Right atrium auricular region (tissue), 2 donors: Measurements from ENCODE around the gene RGS6. TPM values are rescaled to one million over a fixed set of nuclear protein-coding genes. Genes with fewer than 3 reads are reported as not detected.

Experiments
- DNase-seq: peaks from one replicate; pipeline ENCODE4 v3.0.0-alpha.2; 2019; ENCODE audit warnings: low spot score
- H3K27ac ChIP-seq, 2 donors: fragments of 200-600 bp; sonication (generic); 1 replicate in 1 of 2; 2 replicates in 1 of 2; pipeline ENCODE4 v1.5.1; 2016 to 2019
- H3K27me3 ChIP-seq, 2 donors: fragments of 200-600 bp; sonication (generic); one replicate each; pipeline versions ENCODE4 v1.5.1 to v1.6.0; 2017 to 2019
- H3K36me3 ChIP-seq: fragments of 200-600 bp; sonication (generic); one replicate; pipeline ENCODE4 v1.5.1; 2016
- H3K4me1 ChIP-seq, 2 donors: fragments of 200-600 bp; sonication (generic); one replicate each; pipeline versions ENCODE4 v1.5.1 to v1.6.0; 2017 to 2019
- H3K4me3 ChIP-seq, 2 donors: fragments of 200-600 bp; sonication (generic); 1 replicate in 1 of 2; 2 replicates in 1 of 2; pipeline ENCODE4 v1.5.1; 2017 to 2019; ENCODE audit warnings: mild to moderate bottlenecking in 1 of 2, moderate library complexity in 1 of 2
- H3K9me3 ChIP-seq, 2 donors: fragments of 200-600 bp; sonication (generic); one replicate each; pipeline ENCODE4 v1.5.1; 2019
- total RNA-seq, 2 donors: library from RNA; depleted of rRNA; stranded (reverse); fragments of >200 nt; gene quantifications; one replicate each; pipeline ENCODE4 v1.1.0, GENCODE V29; 2016
- TF ChIP-seq, protein P1 (sequence below), 2 donors: fragments of 200-600 bp; sonication (generic); IDR thresholded peaks; one replicate each; pipeline ENCODE4 v1.5.1; 2019; ENCODE audit warnings: antibody characterized with exemption in 2 of 2

RGS6 gene
- total RNA-seq, 2 donors from 2014 or later, result 12.1 to 13.1 TPM

DNA sequence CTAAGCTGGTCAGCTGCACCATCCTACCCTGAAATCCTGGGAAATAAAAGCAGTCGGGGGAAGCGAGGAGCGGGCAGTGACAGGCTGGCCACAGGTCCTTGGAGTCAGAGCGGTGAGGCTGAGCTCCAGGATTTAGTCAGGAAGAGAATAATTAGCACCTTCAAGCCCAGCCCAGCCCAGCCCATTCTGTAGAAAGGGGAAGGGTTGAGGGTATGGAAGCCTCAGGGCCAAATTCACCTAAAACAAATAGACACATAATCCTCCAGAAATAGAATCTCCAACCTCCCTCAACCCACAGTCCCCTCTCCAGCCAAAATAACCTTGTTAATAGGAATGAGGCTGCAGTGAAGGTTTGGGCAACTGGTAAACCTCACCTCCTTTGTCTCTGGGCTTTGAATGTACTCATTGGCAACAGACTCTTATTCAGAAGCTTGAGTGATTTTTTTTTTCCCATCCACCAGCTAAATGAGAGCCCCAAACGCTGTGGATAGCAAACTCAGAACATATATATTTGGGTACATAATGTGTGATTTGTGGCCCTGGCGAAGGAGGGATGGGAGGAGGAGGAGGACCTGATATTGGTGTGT is 627.5 kb downstream of the RGS6 start:
- DNase-seq, result no peak
- H3K36me3 ChIP-seq, result no peaks in the 10 kb centered on the region
- TF ChIP-seq, protein P1, sequence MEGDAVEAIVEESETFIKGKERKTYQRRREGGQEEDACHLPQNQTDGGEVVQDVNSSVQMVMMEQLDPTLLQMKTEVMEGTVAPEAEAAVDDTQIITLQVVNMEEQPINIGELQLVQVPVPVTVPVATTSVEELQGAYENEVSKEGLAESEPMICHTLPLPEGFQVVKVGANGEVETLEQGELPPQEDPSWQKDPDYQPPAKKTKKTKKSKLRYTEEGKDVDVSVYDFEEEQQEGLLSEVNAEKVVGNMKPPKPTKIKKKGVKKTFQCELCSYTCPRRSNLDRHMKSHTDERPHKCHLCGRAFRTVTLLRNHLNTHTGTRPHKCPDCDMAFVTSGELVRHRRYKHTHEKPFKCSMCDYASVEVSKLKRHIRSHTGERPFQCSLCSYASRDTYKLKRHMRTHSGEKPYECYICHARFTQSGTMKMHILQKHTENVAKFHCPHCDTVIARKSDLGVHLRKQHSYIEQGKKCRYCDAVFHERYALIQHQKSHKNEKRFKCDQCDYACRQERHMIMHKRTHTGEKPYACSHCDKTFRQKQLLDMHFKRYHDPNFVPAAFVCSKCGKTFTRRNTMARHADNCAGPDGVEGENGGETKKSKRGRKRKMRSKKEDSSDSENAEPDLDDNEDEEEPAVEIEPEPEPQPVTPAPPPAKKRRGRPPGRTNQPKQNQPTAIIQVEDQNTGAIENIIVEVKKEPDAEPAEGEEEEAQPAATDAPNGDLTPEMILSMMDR (IDR thresholded peaks at IDR 0.05), result no peak

GRCh38 chr14:72560331-72560730 is 628.1 kb downstream of the RGS6 start:
- Histone ChIP-seq H3K4me3 (no peak overlapping the region), H3K27me3 (no peaks in the 10 kb centered on the region), H3K9me3 (no peaks in the 10 kb centered on the region), H3K36me3 (no peaks in the 10 kb centered on the region), H3K27ac (peak overlapping the region; percentile 51 to 59), H3K4me1 (peaks cover 0 to 23% of the 10 kb centered on the region in 2 donors)
- TF ChIP-seq, protein P1 (IDR thresholded peaks at IDR 0.05), result no peak
- no peak for DNase-seq

More for the DNA sequence above, 627.5 kb downstream of the RGS6 start:
- H3K4me1 ChIP-seq, result peaks cover 0 to 23% of the 10 kb centered on the region in 2 donors
- peak overlapping the region; percentile 51 to 59 for H3K27ac ChIP-seq
- H3K9me3 ChIP-seq, result no peaks in the 10 kb centered on the region
- H3K4me3 ChIP-seq, result no peak overlapping the region
- no peaks in the 10 kb centered on the region for H3K27me3 ChIP-seq

DNA sequence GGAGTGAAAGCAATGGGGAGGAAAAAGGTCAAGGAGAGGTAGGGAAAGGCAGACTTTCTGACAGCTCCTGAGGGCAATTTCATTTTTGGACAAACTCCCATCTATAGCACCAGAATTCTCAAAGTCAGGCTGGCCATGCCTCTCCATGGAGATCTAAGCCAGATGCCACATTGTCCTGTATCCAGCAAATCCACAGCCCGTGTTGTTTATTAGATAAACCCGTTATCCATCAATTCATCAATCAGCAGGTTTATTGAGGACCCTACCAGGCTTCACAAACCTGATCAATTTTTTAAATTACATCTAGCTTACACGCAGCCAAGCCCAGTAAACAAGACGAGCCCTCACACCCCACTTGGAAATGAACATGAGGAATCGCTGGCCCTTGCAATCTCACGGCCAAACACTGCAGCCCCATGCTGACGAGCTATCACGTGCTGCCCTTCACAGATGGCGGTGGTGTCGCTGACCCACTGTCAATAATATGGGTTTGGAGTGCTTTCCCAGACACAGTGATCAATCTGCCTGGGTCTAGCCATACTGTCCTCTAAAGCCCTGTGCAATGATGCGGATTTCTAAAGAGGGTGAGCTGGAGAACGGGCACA is 628.8 kb downstream of the RGS6 start:
- H3K36me3 ChIP-seq, result no peaks in the 10 kb centered on the region
- DNase-seq, result no peak
- peak overlapping the region in 1 of 2 donors; percentile 59 for H3K27ac ChIP-seq
- TF ChIP-seq, protein P1 (IDR thresholded peaks at IDR 0.05), result no peak
- peaks cover 0 to 29% of the 10 kb centered on the region in 2 donors for H3K4me1 ChIP-seq
- no peaks in the 10 kb centered on the region for H3K27me3 ChIP-seq
- H3K9me3 ChIP-seq, result no peaks in the 10 kb centered on the region
- no peak overlapping the region for H3K4me3 ChIP-seq

GRCh38 chr14:72562300-72562699 is 630.1 kb downstream of the RGS6 start:
- Histone ChIP-seq H3K9me3 (no peaks in the 10 kb centered on the region), H3K27ac (no peak overlapping the region), H3K36me3 (no peaks in the 10 kb centered on the region), H3K27me3 (no peaks in the 10 kb centered on the region), H3K4me3 (no peak overlapping the region), H3K4me1 (peaks cover 0 to 31% of the 10 kb centered on the region in 2 donors)
- DNase-seq, result no peak
- TF ChIP-seq, protein P1 (IDR thresholded peaks at IDR 0.05), result no peak

- H3K4me3 ChIP-seq, result no peak overlapping the region
- peaks cover 0 to 26% of the 10 kb centered on the region in 2 donors for H3K4me1 ChIP-seq
- H3K36me3 ChIP-seq, result no peaks in the 10 kb centered on the region
- H3K9me3 ChIP-seq, result no peaks in the 10 kb centered on the region
- no peak overlapping the region for H3K27ac ChIP-seq
- no peak for DNase-seq
- H3K27me3 ChIP-seq, result no peaks in the 10 kb centered on the region
- TF ChIP-seq, protein P1 (IDR thresholded peaks at IDR 0.05), result no peak
Measured at GRCh38 chr14:72563676-72564075, 631.4 kb downstream of the RGS6 start.
